Neural crest cell (in vitro differentiated cells): ENCODE measurements around the gene NELL1. TPM values are rescaled to one million over a fixed set of nuclear protein-coding genes. Genes with fewer than 3 reads are reported as not detected.

Experiments
- DNase-seq: peaks from one replicate; pipeline ENCODE4 v3.0.0; 2021; ENCODE audit warnings: low read depth, mixed read lengths, low spot score
- H3K27ac Mint-ChIP-seq: one replicate; pipeline ENCODE4 v1.8.0; 2021; ENCODE audit warnings: mild to moderate bottlenecking, mixed read lengths; ENCODE audit not compliant: unreplicated experiment
- H3K27me3 Mint-ChIP-seq: 2 replicates; pipeline ENCODE4 v1.8.0; 2021; ENCODE audit warnings: low read depth, mild to moderate bottlenecking, mixed read lengths
- H3K36me3 Mint-ChIP-seq: 2 replicates; pipeline ENCODE4 v1.8.0; 2021; ENCODE audit warnings: low read depth, mild to moderate bottlenecking, mixed read lengths
- H3K4me1 Mint-ChIP-seq: 2 replicates; pipeline ENCODE4 v1.8.0; 2021; ENCODE audit warnings: mixed read lengths
- H3K4me3 Mint-ChIP-seq: one replicate; pipeline ENCODE4 v1.8.0; 2021; ENCODE audit warnings: mild to moderate bottlenecking, mixed read lengths
- H3K9me3 Mint-ChIP-seq: 2 replicates; pipeline ENCODE4 v1.8.0; 2021; ENCODE audit warnings: mixed read lengths
- total RNA-seq: library from RNA; stranded (reverse); gene quantifications from 2 replicates; pipeline ENCODE4 v1.2.1, GENCODE V29; 2021
- TF ChIP-seq, protein P1 (sequence below): fragments of 200-600 bp; sonication (generic); conservative IDR thresholded peaks from 2 replicates; pipeline ENCODE4 v1.5.0; 2021; ENCODE audit warnings: antibody characterized with exemption, mild to moderate bottlenecking

The NELL1 gene
- total RNA-seq, 1 donor from 2014 or later: 0.51 TPM

DNA sequence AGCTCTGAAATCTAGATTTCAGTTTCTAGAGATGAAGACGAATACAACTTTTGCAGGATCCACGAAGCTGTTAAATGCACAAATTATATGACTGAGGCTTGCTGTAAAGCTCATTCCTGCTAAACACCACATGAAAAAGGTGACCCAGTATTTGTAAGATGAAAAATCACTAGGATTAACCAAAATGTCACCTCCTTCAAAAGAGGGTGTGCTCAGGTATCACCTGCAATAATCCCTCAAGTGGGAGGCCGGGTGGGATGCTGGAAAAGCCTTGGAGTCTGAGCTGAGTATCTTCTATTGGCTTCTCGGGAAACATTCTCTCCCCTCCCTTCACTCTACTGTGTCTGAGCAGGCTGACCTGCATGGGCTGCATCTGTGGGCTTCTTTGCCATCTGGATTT, 195.8 kb downstream of the NELL1 start:
- Mint-ChIP-seq H3K36me3 (no peaks in the 10 kb centered on the region), H3K4me1 (no peaks in the 10 kb centered on the region), H3K9me3 (no peaks in the 10 kb centered on the region), H3K4me3 (no peak overlapping the region), H3K27me3 (peaks cover 2% of the 10 kb centered on the region), H3K27ac (no peak overlapping the region)
- DNase-seq: no peak
- TF ChIP-seq, protein P1, sequence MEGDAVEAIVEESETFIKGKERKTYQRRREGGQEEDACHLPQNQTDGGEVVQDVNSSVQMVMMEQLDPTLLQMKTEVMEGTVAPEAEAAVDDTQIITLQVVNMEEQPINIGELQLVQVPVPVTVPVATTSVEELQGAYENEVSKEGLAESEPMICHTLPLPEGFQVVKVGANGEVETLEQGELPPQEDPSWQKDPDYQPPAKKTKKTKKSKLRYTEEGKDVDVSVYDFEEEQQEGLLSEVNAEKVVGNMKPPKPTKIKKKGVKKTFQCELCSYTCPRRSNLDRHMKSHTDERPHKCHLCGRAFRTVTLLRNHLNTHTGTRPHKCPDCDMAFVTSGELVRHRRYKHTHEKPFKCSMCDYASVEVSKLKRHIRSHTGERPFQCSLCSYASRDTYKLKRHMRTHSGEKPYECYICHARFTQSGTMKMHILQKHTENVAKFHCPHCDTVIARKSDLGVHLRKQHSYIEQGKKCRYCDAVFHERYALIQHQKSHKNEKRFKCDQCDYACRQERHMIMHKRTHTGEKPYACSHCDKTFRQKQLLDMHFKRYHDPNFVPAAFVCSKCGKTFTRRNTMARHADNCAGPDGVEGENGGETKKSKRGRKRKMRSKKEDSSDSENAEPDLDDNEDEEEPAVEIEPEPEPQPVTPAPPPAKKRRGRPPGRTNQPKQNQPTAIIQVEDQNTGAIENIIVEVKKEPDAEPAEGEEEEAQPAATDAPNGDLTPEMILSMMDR: no peak

DNA sequence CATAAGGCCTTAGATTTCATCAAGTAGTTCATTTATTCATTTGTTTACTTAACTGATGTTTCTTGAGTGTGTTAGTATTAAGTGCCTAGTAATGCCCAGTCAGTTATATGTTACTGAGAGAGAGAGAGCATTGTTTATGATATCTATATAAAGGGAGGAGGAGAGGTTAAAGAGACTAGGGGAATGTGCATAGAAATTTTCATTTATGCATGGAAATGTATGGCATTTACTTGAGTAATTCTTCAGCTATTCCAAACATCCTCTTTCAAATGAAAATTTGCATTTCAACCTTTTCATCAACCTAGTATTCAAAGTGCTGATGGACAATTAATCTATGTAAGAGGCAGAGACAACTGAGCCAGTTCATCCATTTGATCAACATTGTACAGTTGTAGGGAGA, 199.7 kb downstream of the NELL1 start:
- TF ChIP-seq, protein P1: no peak
- Mint-ChIP-seq H3K4me1 (no peaks in the 10 kb centered on the region), H3K27me3 (peaks cover 7% of the 10 kb centered on the region), H3K27ac (no peak overlapping the region), H3K9me3 (no peaks in the 10 kb centered on the region), H3K36me3 (no peaks in the 10 kb centered on the region), H3K4me3 (no peak overlapping the region)
- no peak for DNase-seq

DNA sequence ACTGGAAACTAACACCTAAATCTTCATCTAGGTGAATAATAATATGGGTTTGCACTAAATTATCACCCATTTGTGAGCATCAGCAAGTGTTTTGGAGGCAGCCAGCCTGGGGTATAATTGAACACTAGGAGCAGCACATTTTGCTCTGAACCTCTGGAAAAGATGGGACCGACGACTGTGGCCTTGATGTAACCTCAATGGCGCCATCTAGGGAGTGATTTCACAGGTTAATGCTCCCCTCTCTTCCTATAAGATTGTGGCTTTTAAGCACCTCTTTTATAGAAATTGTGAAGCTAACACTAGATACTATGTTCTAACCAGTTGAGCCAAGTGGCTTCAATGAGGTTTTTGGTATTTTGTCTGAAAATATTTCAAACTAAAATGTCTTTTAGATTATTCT, 203.7 kb downstream of the NELL1 start:
- Mint-ChIP-seq H3K4me1 (no peaks in the 10 kb centered on the region), H3K27ac (no peak overlapping the region), H3K4me3 (no peak overlapping the region), H3K27me3 (peaks cover 7% of the 10 kb centered on the region), H3K9me3 (no peaks in the 10 kb centered on the region), H3K36me3 (no peaks in the 10 kb centered on the region)
- TF ChIP-seq, protein P1: peak; percentile 66
- DNase-seq: peak; percentile 54

DNA sequence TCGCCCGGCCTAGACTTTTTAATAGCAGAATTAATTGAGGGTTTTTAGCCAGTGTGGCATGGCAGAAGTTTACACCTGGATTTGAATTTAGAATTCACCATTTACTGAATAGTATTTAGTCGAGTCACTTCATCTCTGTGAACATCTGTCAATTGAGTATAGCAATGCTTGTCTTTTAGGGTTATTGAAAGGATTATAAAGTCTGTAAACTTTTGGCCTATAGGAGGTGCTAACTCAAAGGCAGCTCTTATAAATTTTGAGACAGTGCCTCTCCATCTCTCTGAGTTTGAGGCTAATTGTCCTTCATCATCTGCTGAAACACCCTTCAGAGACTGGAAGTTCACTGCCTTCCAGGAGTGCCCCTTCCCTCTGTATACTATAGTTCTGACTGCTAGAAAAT, 205.0 kb downstream of the NELL1 start:
- no peaks in the 10 kb centered on the region for H3K9me3 Mint-ChIP-seq
- no peaks in the 10 kb centered on the region for H3K36me3 Mint-ChIP-seq
- no peak overlapping the region for H3K4me3 Mint-ChIP-seq
- no peak for DNase-seq
- H3K27me3 Mint-ChIP-seq: peaks cover 9% of the 10 kb centered on the region
- H3K4me1 Mint-ChIP-seq: no peaks in the 10 kb centered on the region
- TF ChIP-seq, protein P1: no peak
- H3K27ac Mint-ChIP-seq: no peak overlapping the region

DNA sequence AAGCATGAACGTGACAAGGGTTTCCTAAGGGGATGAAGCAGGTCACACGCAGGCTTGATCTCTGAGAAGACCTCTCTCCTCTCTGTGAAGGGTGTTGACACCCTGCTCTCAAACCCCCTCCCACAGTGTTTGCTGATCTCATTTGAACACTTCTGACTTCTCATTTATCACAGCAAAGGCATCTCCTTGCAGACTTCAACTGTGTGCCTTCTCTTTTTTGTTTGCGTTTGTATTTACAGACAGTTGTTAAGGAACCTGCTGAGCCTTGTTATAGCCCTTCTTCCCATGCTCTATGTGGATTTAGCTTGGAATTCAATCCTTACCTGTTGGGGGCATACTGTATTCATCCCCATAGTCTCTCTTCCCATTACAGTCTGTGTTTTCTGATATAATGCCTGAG, 206.5 kb downstream of the NELL1 start:
- TF ChIP-seq, protein P1: no peak
- Mint-ChIP-seq H3K4me3 (no peak overlapping the region), H3K27ac (no peak overlapping the region), H3K36me3 (no peaks in the 10 kb centered on the region), H3K4me1 (no peaks in the 10 kb centered on the region), H3K27me3 (peaks cover 4% of the 10 kb centered on the region), H3K9me3 (no peaks in the 10 kb centered on the region)
- DNase-seq: no peak

DNA sequence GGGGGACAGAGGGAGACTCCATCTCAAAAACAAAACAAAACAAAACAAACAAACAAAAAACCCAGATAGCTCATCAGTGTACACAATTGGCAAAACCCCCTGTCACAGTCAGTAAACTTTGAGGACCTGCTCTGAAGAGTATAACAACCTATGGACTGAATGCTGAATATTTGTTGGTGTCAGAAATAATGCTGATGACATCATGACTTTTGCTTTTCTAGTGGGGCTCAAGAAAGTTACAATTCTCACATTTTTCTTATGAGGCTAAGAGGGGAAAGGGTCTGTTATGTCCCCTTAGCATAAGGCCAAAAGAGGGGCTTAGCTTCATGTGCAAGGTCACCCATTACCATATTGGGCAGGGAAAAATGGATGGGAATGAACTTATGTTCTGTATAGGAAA, 207.4 kb downstream of the NELL1 start:
- no peak overlapping the region for H3K4me3 Mint-ChIP-seq
- no peaks in the 10 kb centered on the region for H3K4me1 Mint-ChIP-seq
- no peak overlapping the region for H3K27ac Mint-ChIP-seq
- TF ChIP-seq, protein P1: no peak
- DNase-seq: no peak
- no peaks in the 10 kb centered on the region for H3K36me3 Mint-ChIP-seq
- peaks cover 4% of the 10 kb centered on the region for H3K27me3 Mint-ChIP-seq
- H3K9me3 Mint-ChIP-seq: no peaks in the 10 kb centered on the region
